SIG-M5 treated with dmso at 0.1 percent for 504 hours (cell line): ENCODE results near the gene AP3S2.
"Not testable (repeated sequence)": the region's sequence is repeated elsewhere in the genome, so short reads cannot be mapped to it uniquely, and the experiment has no call there.

Experiments
- DNase-seq: peaks from one replicate; lab custom pipeline; 2025; ENCODE audit not compliant: unreplicated experiment; lab: John Stamatoyannopoulos, UW

AP3S2 gene

GRCh38 chr15:89893696-89894447, at the start of gene AP3S2:
AP3S2 (minus strand) TSS chr15:89893994; CDS start chr15:89893949, 45 bp downstream.
- peak; percentile 93 for DNase-seq

- DNase-seq = no peak
Measured at GRCh38 chr15:89939910-89940309, 46.1 kb upstream of the AP3S2 start.

GRCh38 chr15:89939377-89939776, 45.6 kb upstream of the AP3S2 start:
- DNase-seq = not testable (repeated sequence)

- peak; percentile 25 for DNase-seq
Measured at GRCh38 chr15:89937365-89938350, 43.9 kb upstream of the AP3S2 start.

GRCh38 chr15:89936786-89937265, 43.0 kb upstream of the AP3S2 start:
- no peak for DNase-seq

GRCh38 chr15:89936051-89936785, 42.4 kb upstream of the AP3S2 start:
- peak; percentile 61 for DNase-seq

GRCh38 chr15:89932880-89933279, 39.1 kb upstream of the AP3S2 start:
- DNase-seq = no peak

GRCh38 chr15:89928421-89928820, 34.6 kb upstream of the AP3S2 start:
- no peak for DNase-seq

- DNase-seq = no peak
Measured at GRCh38 chr15:89926158-89926557, 32.4 kb upstream of the AP3S2 start.

- DNase-seq = peak; percentile 25
Measured at GRCh38 chr15:89917442-89918101, 23.8 kb upstream of the AP3S2 start.

- no peak for DNase-seq
Measured at GRCh38 chr15:89916660-89917059, 22.9 kb upstream of the AP3S2 start.

- DNase-seq = no peak
Measured at GRCh38 chr15:89912674-89913396, 19.0 kb upstream of the AP3S2 start, which contains the start of gene ARPIN. ARPIN (minus strand) TSS chr15:89912952; CDS start chr15:89912835, 117 bp downstream.

- DNase-seq = no peak
Measured at GRCh38 chr15:89912145-89912673, 18.4 kb upstream of the AP3S2 start.

- DNase-seq = peak; percentile 51
Measured at GRCh38 chr15:89910891-89911626, 17.3 kb upstream of the AP3S2 start.

- no peak for DNase-seq
Measured at GRCh38 chr15:89909611-89910010, 15.8 kb upstream of the AP3S2 start.

- DNase-seq = no peak
Measured at GRCh38 chr15:89908226-89908625, 14.4 kb upstream of the AP3S2 start.

- no peak for DNase-seq
Measured at GRCh38 chr15:89907289-89907688, 13.5 kb upstream of the AP3S2 start.

- DNase-seq = no peak
Measured at GRCh38 chr15:89905846-89906378, 12.1 kb upstream of the AP3S2 start.
